ENCODE measurements around the gene TGM5. TPM values are rescaled to one million over a fixed set of nuclear protein-coding genes. Genes with fewer than 3 reads are reported as not detected.

The TGM5 gene
- polyA plus RNA-seq, 1 experiment, result not detected

GRCh38 chr15:43280996-43281395 lies 14.3 kb upstream of the TGM5 start:
- ChIA-PET POLR2A (no interaction called here), CTCF (interaction anchor here (9.9 kb wide), 1 partner anchor 55 kb away, joined by 127 read pairs; no protein-coding TSS in a partner anchor)
- Histone ChIP-seq H3K27me3 (ENCODE audit: control insufficient read depth, insufficient read depth, low read length) (peaks cover 4% of the 10 kb centered on the region), H3K4me3 (ENCODE audit: low read depth, low read length) (no peak overlapping the region), H3K36me3 (ENCODE audit: control insufficient read depth, insufficient read depth, low read length) (no peaks in the 10 kb centered on the region)
- TF ChIP-seq CTCF (IDR thresholded peaks at IDR 0.05; ENCODE audit: insufficient read depth, low read depth, low read length), result no peak
- DNase-seq (ENCODE audit: low read depth), result no peak

GRCh38 chr15:43279496-43279895 lies 12.8 kb upstream of the TGM5 start:
- TF ChIP-seq CTCF (IDR thresholded peaks at IDR 0.05; ENCODE audit: insufficient read depth, low read depth, low read length), result no peak
- no peaks in the 10 kb centered on the region for H3K36me3 ChIP-seq (ENCODE audit: control insufficient read depth, insufficient read depth, low read length)
- H3K27me3 ChIP-seq (ENCODE audit: control insufficient read depth, insufficient read depth, low read length), result peaks cover 6% of the 10 kb centered on the region
- no peak for DNase-seq (ENCODE audit: low read depth)
- no peak overlapping the region for H3K4me3 ChIP-seq (ENCODE audit: low read depth, low read length)
- ChIA-PET POLR2A (no interaction called here), CTCF (interaction anchor here (0.6 to 9.9 kb wide), 4 partner anchors 8 to 54 kb away, joined by 3 to 127 read pairs (median 10); partner anchors contain the start of gene TGM5)

- H3K4me3 ChIP-seq (ENCODE audit: low read depth, low read length), result no peak overlapping the region
- no peak for DNase-seq (ENCODE audit: low read depth)
- ChIA-PET POLR2A (no interaction called here), CTCF (interaction anchor here (0.7 to 3.4 kb wide), 2 partner anchors 13 to 53 kb away, joined by 4 to 15 read pairs; partner anchors contain the start of gene TGM5)
- no peak for TF ChIP-seq CTCF (IDR thresholded peaks at IDR 0.05; ENCODE audit: insufficient read depth, low read depth, low read length)
- H3K27me3 ChIP-seq (ENCODE audit: control insufficient read depth, insufficient read depth, low read length), result peaks cover 6% of the 10 kb centered on the region
- no peaks in the 10 kb centered on the region for H3K36me3 ChIP-seq (ENCODE audit: control insufficient read depth, insufficient read depth, low read length)
These were observed 12.1 kb upstream of the TGM5 start for GRCh38 chr15:43278869-43279268.

- no peak overlapping the region for H3K4me3 ChIP-seq (ENCODE audit: low read depth, low read length)
- POLR2A ChIA-PET, result no interaction called here
- CTCF ChIA-PET, result interaction anchor here (3.4 kb wide), 1 partner anchor 52 kb away, joined by 15 read pairs; no protein-coding TSS in a partner anchor
- no peak for TF ChIP-seq CTCF (IDR thresholded peaks at IDR 0.05; ENCODE audit: insufficient read depth, low read depth, low read length)
- DNase-seq (ENCODE audit: low read depth), result no peak
- peaks cover 7% of the 10 kb centered on the region for H3K27me3 ChIP-seq (ENCODE audit: control insufficient read depth, insufficient read depth, low read length)
- H3K36me3 ChIP-seq (ENCODE audit: control insufficient read depth, insufficient read depth, low read length), result no peaks in the 10 kb centered on the region
These were observed 11.2 kb upstream of the TGM5 start for GRCh38 chr15:43277901-43278300.

- TF ChIP-seq CTCF (IDR thresholded peaks at IDR 0.05; ENCODE audit: insufficient read depth, low read depth, low read length), result no peak
- DNase-seq (ENCODE audit: low read depth), result no peak
- Histone ChIP-seq H3K36me3 (ENCODE audit: control insufficient read depth, insufficient read depth, low read length) (no peaks in the 10 kb centered on the region), H3K27me3 (ENCODE audit: control insufficient read depth, insufficient read depth, low read length) (peaks cover 6% of the 10 kb centered on the region), H3K4me3 (ENCODE audit: low read depth, low read length) (no peak overlapping the region)
- ChIA-PET POLR2A (no interaction called here), CTCF (interaction anchor here (0.6 to 3.4 kb wide), 4 partner anchors 7 to 63 kb away, joined by 3 to 15 read pairs (median 8); no protein-coding TSS in a partner anchor)
These were observed 10.6 kb upstream of the TGM5 start for GRCh38 chr15:43277231-43277823.
